Heart right ventricle (tissue), 16 donors: ENCODE data around the gene AVP. TPM values are rescaled to one million over a fixed set of nuclear protein-coding genes. Genes with fewer than 3 reads are reported as not detected.

Source experiments
- ATAC-seq, 8 donors: fragments of 200-7000 bp; cut with Tn5 transposase; one replicate each; pipeline ENCODE4 v1.9.1; 2020; ENCODE audit warnings: mild to moderate bottlenecking in 8 of 8, moderate library complexity in 8 of 8, moderate number of reproducible peaks in 1 of 8
- DNase-seq, 2 donors: peaks; one replicate each; pipeline ENCODE4 v3.0.0-alpha.2; 2020
- H3K27ac ChIP-seq, 10 donors: fragments of 200-600 bp; sonication (generic) in 2 of 10; one replicate each; pipeline versions ENCODE4 v1.5.0 to v1.8.0; 2020 to 2022; ENCODE audit warnings: mild to moderate bottlenecking in 3 of 10
- H3K27me3 ChIP-seq, 7 donors: fragments of 200-600 bp; one replicate each; pipeline ENCODE4 v1.8.0; 2021 to 2022; ENCODE audit warnings: mild to moderate bottlenecking in 2 of 7
- H3K36me3 ChIP-seq, 9 donors: fragments of 200-600 bp; sonication (generic) in 1 of 9; one replicate each; pipeline versions ENCODE4 v1.5.0 to v1.8.0; 2020 to 2022; ENCODE audit warnings: mild to moderate bottlenecking in 2 of 9
- H3K4me1 ChIP-seq, 9 donors: fragments of 200-600 bp; sonication (generic) in 1 of 9; one replicate each; pipeline versions ENCODE4 v1.5.0 to v1.8.0; 2020 to 2022; ENCODE audit warnings: mild to moderate bottlenecking in 4 of 9
- H3K4me3 ChIP-seq, 10 donors: fragments of 200-600 bp; sonication (generic) in 2 of 10; one replicate each; pipeline versions ENCODE4 v1.5.0 to v1.8.0; 2020 to 2022; ENCODE audit warnings: mild to moderate bottlenecking in 7 of 10, moderate library complexity in 2 of 10
- H3K9me3 ChIP-seq, 11 donors: fragments of 200-600 bp in 10 of 11; sonication (generic) in 2 of 11; one replicate each; pipeline versions ENCODE4 v1.5.0 to v1.8.0; 2013 to 2022; ENCODE audit warnings: mild to moderate bottlenecking in 2 of 11, control low read depth in 1 of 11, moderate library complexity in 1 of 11
- WGBS, 2 donors: extraction: QIAGEN DNeasy Blood & Tissue Kit; methylation state at CpG; one replicate each; pipeline ENCODE4 v1.1.7; 2013; ENCODE audit warnings: inconsistent platforms in 1 of 2; 5-methylcytosine and 5-hydroxymethylcytosine counted together
- intact Hi-C, 10 donors: fragments of 100-400 bp; cut with DNase I; formaldehyde crosslinking; loops; one replicate each; pipeline versions ENCODE4 v1.11.1 to v1.14.2; 2022
- long read RNA-seq, 3 donors: library from polyadenylated mRNA; unstranded; transcript quantifications; one replicate each; pipeline ENCODE4 v2.0.0, GENCODE V29; 2020 to 2021
- polyA plus RNA-seq, 2 donors: library from polyadenylated mRNA; stranded (reverse); fragments of 200-250 nt; gene quantifications; one replicate each; pipeline ENCODE4 v1.2.3, GENCODE V29; 2013
- total RNA-seq, 10 donors: library from RNA; stranded (reverse); fragmentation: NEBNext Ultra II Directional in 3 of 10; extraction: Animal tissue kit (Norgen Biotek cat#: 25700) in 3 of 10; gene quantifications; one replicate each; pipeline versions ENCODE4 v1.2.1 to v1.2.4, GENCODE V29; 2021 to 2023
- TF ChIP-seq, protein P1 (sequence below), 9 donors: fragments of 200-600 bp; sonication (generic) in 2 of 9; IDR thresholded peaks; one replicate each; pipeline versions ENCODE4 v1.5.0 to v1.8.0; 2021 to 2022; ENCODE audit warnings: antibody characterized with exemption in 9 of 9, mild to moderate bottlenecking in 5 of 9, moderate library complexity in 1 of 9
- donor health status: Arrhythmogenic right ventricular cardiomyopathy.
- donor health status: ischemic (EF 13 %, LVEDD 7.1; RV severe dilation, severe dysfunction).
- donor health status: healthy with polysubstance abuse.
- donor health status: DM: no; HTN: yes; CAD: no.
- donor health status: DM: no; HTN: no; CAD: no.
- donor health status: ischemic (EF 25% LVEDD 6.9; RV normal size, moderate dysfunction).
- donor health status: ischemic (EF 25% LVEDD 5.7; RV mildly dilated, moderate dysfunction).
- donor health status: healthy.
- donor health status: DM: yes; HTN: yes; CAD: no.
- donor health status: Ischemic cardiomyopathy.
- donor health status: ischemic (EF 35%, LVEDD 5.7; RV mildly dilated, moderate dysfunction).
- donor health status: nonischemic (EF 11% LVEDD 7.7; RV severe dilation, severe dysfunction).
- donor health status: DM: yes; HTN: yes; CAD: no.
- donor health status: PGD.
- donor health status: ischemic (EF 29% LVEDD 5.4; RV normal size, mild dysfunction).
- donor health status: nonischemic (EF 23%, LVEDD 6.1; RV moderate dilation, normal function).

The AVP gene, protein sequence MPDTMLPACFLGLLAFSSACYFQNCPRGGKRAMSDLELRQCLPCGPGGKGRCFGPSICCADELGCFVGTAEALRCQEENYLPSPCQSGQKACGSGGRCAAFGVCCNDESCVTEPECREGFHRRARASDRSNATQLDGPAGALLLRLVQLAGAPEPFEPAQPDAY
- total RNA-seq (not detected), polyA plus RNA-seq (not detected)
- long read RNA-seq, donor 1, partial matches to known transcripts = 1 of 1 reads
- long read RNA-seq, donor 1, other reads (novel, unspliced or antisense) = 0 of 1 reads
- long read RNA-seq, donor 2 = 0 reads
- long read RNA-seq, donor 3 = 0 reads

GRCh38 chr20:3084283-3084985 lies at the start of gene AVP:
Gene AVP (minus strand): TSS chr20:3084724. CDS start chr20:3084674, 50 bp downstream.
- intact Hi-C loops = no loop called here
- Histone ChIP-seq H3K27me3 (peaks cover 0 to 57% (median 30%) of the 10 kb centered on the region in 7 donors), H3K36me3 (no peaks in the 10 kb centered on the region), H3K4me3 (no peak within 1 kb of the TSS), H3K9me3 (no peaks in the 10 kb centered on the region), H3K27ac (no peak within 1 kb of the TSS), H3K4me1 (peaks cover 0 to 26% (median 8%) of the 10 kb centered on the region in 9 donors)
- WGBS, 2 donors = 86 to 87% methylated on average over 28 of the region's 28 CpGs
- ATAC-seq (no peak), DNase-seq (no peak)
- TF ChIP-seq, protein P1, sequence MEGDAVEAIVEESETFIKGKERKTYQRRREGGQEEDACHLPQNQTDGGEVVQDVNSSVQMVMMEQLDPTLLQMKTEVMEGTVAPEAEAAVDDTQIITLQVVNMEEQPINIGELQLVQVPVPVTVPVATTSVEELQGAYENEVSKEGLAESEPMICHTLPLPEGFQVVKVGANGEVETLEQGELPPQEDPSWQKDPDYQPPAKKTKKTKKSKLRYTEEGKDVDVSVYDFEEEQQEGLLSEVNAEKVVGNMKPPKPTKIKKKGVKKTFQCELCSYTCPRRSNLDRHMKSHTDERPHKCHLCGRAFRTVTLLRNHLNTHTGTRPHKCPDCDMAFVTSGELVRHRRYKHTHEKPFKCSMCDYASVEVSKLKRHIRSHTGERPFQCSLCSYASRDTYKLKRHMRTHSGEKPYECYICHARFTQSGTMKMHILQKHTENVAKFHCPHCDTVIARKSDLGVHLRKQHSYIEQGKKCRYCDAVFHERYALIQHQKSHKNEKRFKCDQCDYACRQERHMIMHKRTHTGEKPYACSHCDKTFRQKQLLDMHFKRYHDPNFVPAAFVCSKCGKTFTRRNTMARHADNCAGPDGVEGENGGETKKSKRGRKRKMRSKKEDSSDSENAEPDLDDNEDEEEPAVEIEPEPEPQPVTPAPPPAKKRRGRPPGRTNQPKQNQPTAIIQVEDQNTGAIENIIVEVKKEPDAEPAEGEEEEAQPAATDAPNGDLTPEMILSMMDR (IDR thresholded peaks at IDR 0.05) = no peak

DNA sequence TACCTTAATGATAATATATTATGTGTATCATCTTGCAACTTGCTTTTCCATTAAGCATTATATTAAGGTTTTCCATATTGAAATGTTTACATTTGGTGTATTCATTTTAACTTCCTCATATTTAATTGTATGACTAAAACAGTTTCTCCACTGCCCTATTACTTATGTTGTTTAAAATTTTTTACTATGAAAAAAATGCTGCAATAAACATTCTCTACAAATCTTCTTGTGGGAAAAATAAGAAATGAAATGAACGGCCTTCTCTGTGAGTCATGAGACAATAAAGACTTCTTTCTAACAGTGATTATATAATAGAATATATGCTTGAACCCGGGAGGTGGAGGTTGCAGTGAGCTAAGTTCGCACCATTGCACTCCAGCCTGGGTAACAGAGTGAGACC lies 49.6 kb upstream of the AVP start:
- DNase-seq = no peak
- H3K4me1 ChIP-seq = no peaks in the 10 kb centered on the region
- no peak for ATAC-seq
- TF ChIP-seq, protein P1 (IDR thresholded peaks at IDR 0.05) = no peak
- intact Hi-C loops = no loop called here
- 96 to 97% methylated on average over 3 of the region's 3 CpGs for WGBS, 2 donors
- H3K36me3 ChIP-seq = peaks cover 0 to 10% (median 0%) of the 10 kb centered on the region in 9 donors
- H3K4me3 ChIP-seq = no peak overlapping the region
- no peaks in the 10 kb centered on the region for H3K9me3 ChIP-seq
- H3K27ac ChIP-seq = no peak overlapping the region
- H3K27me3 ChIP-seq = no peaks in the 10 kb centered on the region

DNA sequence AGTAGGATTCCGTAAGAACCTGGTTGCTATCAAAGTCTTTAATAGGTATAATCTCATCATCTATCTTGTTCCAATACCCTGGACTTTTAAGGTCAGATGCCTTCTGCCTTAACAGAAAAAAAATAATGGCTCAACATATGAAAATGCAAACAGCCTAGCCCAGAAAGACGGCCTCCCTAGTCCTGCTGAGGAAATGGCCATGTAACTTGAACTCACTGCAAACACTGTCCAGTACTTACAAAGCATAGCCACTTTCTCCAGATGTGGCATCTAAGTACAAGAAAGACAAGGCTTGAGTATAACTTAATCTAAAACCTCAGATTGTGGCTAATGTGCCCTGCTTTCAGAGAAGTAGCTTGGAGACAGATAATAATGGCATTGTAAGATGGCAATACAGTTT lies 48.6 kb upstream of the AVP start:
- TF ChIP-seq, protein P1 (IDR thresholded peaks at IDR 0.05) = no peak
- DNase-seq (no peak), ATAC-seq (no peak)
- Histone ChIP-seq H3K27me3 (no peaks in the 10 kb centered on the region), H3K27ac (no peak overlapping the region), H3K9me3 (no peaks in the 10 kb centered on the region), H3K4me1 (peaks cover 0 to 10% (median 2%) of the 10 kb centered on the region in 9 donors), H3K4me3 (no peak overlapping the region), H3K36me3 (peaks cover 0 to 7% (median 0%) of the 10 kb centered on the region in 9 donors)
- intact Hi-C loops = no loop called here
- 95 to 97% methylated on average over 2 of the region's 2 CpGs for WGBS, 2 donors

- Histone ChIP-seq H3K27me3 (no peaks in the 10 kb centered on the region), H3K27ac (no peak overlapping the region), H3K36me3 (no peaks in the 10 kb centered on the region), H3K4me3 (no peak overlapping the region), H3K4me1 (peaks cover 0 to 17% (median 4%) of the 10 kb centered on the region in 9 donors), H3K9me3 (no peaks in the 10 kb centered on the region)
- no peak for DNase-seq
- ATAC-seq = no peak
- TF ChIP-seq, protein P1 (IDR thresholded peaks at IDR 0.05) = no peak
- intact Hi-C loops = no loop called here
- 95 to 100% methylated on average over 2 of the region's 2 CpGs for WGBS, 2 donors
Measured at GRCh38 chr20:3130051-3130600, 45.6 kb upstream of the AVP start.
